Right renal pelvis (tissue), 4 donors: ENCODE results near the gene ZNHIT3. TPM values are rescaled to one million over a fixed set of nuclear protein-coding genes. Genes with fewer than 3 reads are reported as not detected.

Experiments used
- DNase-seq, 4 donors: peaks; one replicate each; pipeline ENCODE4 v3.0.0-alpha.2; 2013; ENCODE audit warnings: low read depth in 4 of 4, low spot score in 3 of 4, missing footprints in 1 of 4
- polyA plus RNA-seq, 4 donors: library from polyadenylated mRNA; unstranded; fragments of 120-200 nt; gene quantifications; one replicate each; pipeline ENCODE4 v1.2.1, GENCODE V29; 2013; ENCODE audit not compliant: insufficient read length in 4 of 4

Gene ZNHIT3
- polyA plus RNA-seq, 4 donors = 67.8 to 74.0 (median 70.1) TPM

- peak; percentile 79 to 89 (median 88) for DNase-seq
These were observed 58.0 kb downstream of the ZNHIT3 start, which contains the start of gene GGNBP2 for GRCh38 chr17:36544307-36545076. Gene GGNBP2 (plus strand): TSS chr17:36544919. CDS start chr17:36545725, 806 bp downstream.

DNA sequence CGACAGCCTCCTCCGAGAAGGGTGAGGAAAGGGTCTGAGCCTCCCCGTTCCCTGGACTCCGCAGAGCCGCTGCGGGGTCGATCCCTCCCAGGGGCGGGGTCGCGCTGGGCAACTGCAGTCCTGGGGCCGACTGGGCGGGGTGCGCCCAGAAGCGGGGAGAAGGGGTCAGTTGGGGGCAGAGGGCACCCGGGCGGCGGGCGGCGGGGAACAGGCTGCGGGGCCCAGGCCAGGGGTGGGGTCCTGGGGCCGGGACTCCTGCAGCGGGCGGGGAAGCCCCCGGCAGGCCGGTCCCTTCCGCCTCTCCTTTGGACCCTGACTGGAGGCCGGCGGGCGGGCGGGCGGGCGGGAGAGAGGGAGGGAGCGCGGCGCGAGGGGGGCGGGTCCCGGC, 58.6 kb downstream of the ZNHIT3 start:
- no peak for DNase-seq

Other genes starting within 250 kb of the ZNHIT3 start
- gene TBC1D3I, start 222.1 kb upstream of the ZNHIT3 start, polyA plus RNA-seq = under 1 TPM in 2 of 4 donors, not detected in 2; 0.17 to 0.52 TPM
- not detected for gene TBC1D3G, start 162.8 kb upstream of the ZNHIT3 start, polyA plus RNA-seq
- not detected for gene TBC1D3H, start 98.2 kb upstream of the ZNHIT3 start, polyA plus RNA-seq
- 10 to 100 TPM; 37.1 to 44.2 (median 41.1) TPM for gene MYO19, start 48.2 kb downstream of the ZNHIT3 start, polyA plus RNA-seq
- 10 to 100 TPM; 11.3 to 16.4 (median 14.3) TPM for gene PIGW, start 48.3 kb downstream of the ZNHIT3 start, polyA plus RNA-seq
- 10 to 100 TPM; 70.4 to 81.6 (median 78.1) TPM for gene GGNBP2, start 58.2 kb downstream of the ZNHIT3 start, polyA plus RNA-seq
- 10 to 100 TPM; 23.1 to 28.8 (median 26.3) TPM for gene DHRS11, start 105.2 kb downstream of the ZNHIT3 start, polyA plus RNA-seq
- gene MRM1, start 114.9 kb downstream of the ZNHIT3 start, polyA plus RNA-seq = 1 to 10 TPM; 3.7 to 4.9 (median 4.1) TPM